K562 (cell line): ENCODE data around the gene RPL9. TPM values are rescaled to one million over a fixed set of nuclear protein-coding genes. Genes with fewer than 3 reads are reported as not detected.
A peak's percentile ranks its signal among the peaks of the same experiment; 100 is the strongest.

Experiments
- ATAC-seq: fragments of 200-7000 bp; cut with Tn5 transposase; 3 replicates; pipeline ENCODE4 v1.9.1; 2020; ENCODE audit warnings: moderate library complexity
- BruUV-seq: library from RNA; stranded (reverse); fragments of 400-500 nt; replicated peaks from 2 replicates; lab custom pipeline; 2021; lab: Mats Ljungman, UMichigan
- CTCF ChIA-PET: fragments of 300-600 bp; formaldehyde crosslinking; extraction: SDS; loops from one replicate; lab custom pipeline; 2021; ENCODE audit warnings: low intra/inter-chr PET ratio; lab: Yijun Ruan, JAX
- POLR2A ChIA-PET: fragments of 300-600, 350-650 bp; sonication (Branson Sonifier 250); formaldehyde crosslinking; extraction: SDS; loops from one replicate; lab custom pipeline; 2021; ENCODE audit warnings: antibody characterized with exemption, inconsistent platforms; lab: Yijun Ruan, JAX
- DNase-seq, 4 experiments: peaks; one replicate each; pipeline versions ENCODE4 v3.0.0 to v3.0.0-alpha.2; 2011 to 2018; ENCODE audit warnings: low spot score in 3 of 4, mixed read lengths in 3 of 4; ENCODE audit errors: extremely low read depth in 1 of 4
- FAIRE-seq: peaks from 2 replicates; lab custom pipeline; 2011; peaks lifted over from hg19 to GRCh38; lab: Jason Lieb, UNC
- H2AFZ ChIP-seq: 2 replicates; pipeline ENCODE4 v1.6.0; 2011; ENCODE audit warnings: low read depth, low read length, control low read depth, inconsistent platforms
- H3K27ac ChIP-seq: fragments of 200-600 bp; 3 replicates; pipeline ENCODE4 v1.8.0; 2011; ENCODE audit warnings: low read depth, mild to moderate bottlenecking, control low read depth, inconsistent platforms, low read length, moderate library complexity, mixed read lengths; ENCODE audit errors: extremely low read depth
- H3K27me3 ChIP-seq, 2 experiments: fragments of 300-600 bp in 1 of 2; 2 replicates in 1 of 2; 3 replicates in 1 of 2; pipeline versions ENCODE4 v1.6.0 to v1.8.0; 2011; ENCODE audit warnings: inconsistent platforms in 2 of 2, low read length in 2 of 2, mild to moderate bottlenecking in 1 of 2, mixed read lengths in 1 of 2, moderate library complexity in 1 of 2; ENCODE audit not compliant: control insufficient read depth in 2 of 2, insufficient read depth in 2 of 2
- H3K36me3 ChIP-seq: fragments of 300-600 bp; 3 replicates; pipeline ENCODE4 v1.8.0; 2011; ENCODE audit warnings: mild to moderate bottlenecking, low read length, inconsistent platforms; ENCODE audit not compliant: control insufficient read depth, insufficient read depth
- H3K4me1 ChIP-seq, 2 experiments: fragments of 200-600 bp in 1 of 2; replicated peaks in 1 of 2; 2 replicates in 1 of 2; 3 replicates in 1 of 2; pipeline versions ENCODE4 v1.5.1 to v1.8.0; 2011; ENCODE audit warnings: inconsistent platforms in 2 of 2, low read length in 2 of 2, mild to moderate bottlenecking in 1 of 2, mixed read lengths in 1 of 2, moderate library complexity in 1 of 2; ENCODE audit not compliant: control insufficient read depth in 2 of 2, insufficient read depth in 2 of 2
- H3K4me2 ChIP-seq: 2 replicates; pipeline ENCODE4 v1.6.1; 2011; ENCODE audit warnings: low read length, control low read depth, inconsistent platforms, mixed read lengths; ENCODE audit not compliant: insufficient read depth
- H3K4me3 ChIP-seq: fragments of 200-600 bp; sonication (generic), shearing (Covaris generic); 2 replicates; pipeline ENCODE4 v1.5.1; 2016; ENCODE audit warnings: control low read depth, inconsistent platforms
- H3K79me2 ChIP-seq: fragments of 200-600 bp; 3 replicates; pipeline ENCODE4 v1.8.0; 2011; ENCODE audit warnings: low read length, inconsistent platforms; ENCODE audit not compliant: control insufficient read depth, insufficient read depth
- H3K9ac ChIP-seq, 2 experiments: 2 replicates each; pipeline versions ENCODE4 v1.6.0 to v1.6.1; 2011; ENCODE audit warnings: low read depth in 2 of 2, low read length in 2 of 2, control low read depth in 1 of 2, inconsistent platforms in 1 of 2, mild to moderate bottlenecking in 1 of 2, mixed read lengths in 1 of 2; ENCODE audit not compliant: insufficient read depth in 1 of 2
- H3K9me1 ChIP-seq: one replicate; pipeline ENCODE4 v1.6.0; 2011; ENCODE audit warnings: inconsistent platforms, mild to moderate bottlenecking, low read length, moderate library complexity; ENCODE audit not compliant: control insufficient read depth, insufficient read depth
- H3K9me3 ChIP-seq: replicated peaks from 2 replicates; pipeline ENCODE4 v1.5.1; 2011; ENCODE audit warnings: low read depth, low read length, inconsistent platforms; ENCODE audit not compliant: control insufficient read depth, insufficient read depth
- H4K20me1 ChIP-seq: replicated peaks from 2 replicates; pipeline ENCODE4 v1.6.1; 2011; ENCODE audit warnings: low read length, inconsistent platforms, mixed read lengths; ENCODE audit not compliant: control insufficient read depth, insufficient read depth
- ARID1B ChIP-seq: fragments of 450-650 bp; IDR thresholded peaks from 2 replicates; pipeline ENCODE4 v1.6.1; 2016; ENCODE audit warnings: antibody characterized with exemption, mild to moderate bottlenecking, inconsistent platforms
- HNRNPUL1 ChIP-seq: fragments of 200-400 bp; formaldehyde crosslinking; IDR thresholded peaks from 2 replicates; pipeline ENCODE4 v1.6.1; 2017; ENCODE audit warnings: low read length
- KLF10 ChIP-seq: fragments of 250-450 bp; sonication (Bioruptor Pico); IDR thresholded peaks from 2 replicates; pipeline ENCODE4 v1.6.1; 2021; ENCODE audit warnings: matching md5 sums
- MYNN ChIP-seq, 2 experiments: sonication (generic); formaldehyde crosslinking in 1 of 2; IDR thresholded peaks; 2 replicates each; pipeline versions ENCODE4 v1.5.0 to v1.6.1; 2016 to 2020; ENCODE audit warnings: antibody characterized with exemption in 1 of 2, missing genetic modification reagents in 1 of 2
- SNRNP70 ChIP-seq: fragments of 200-400 bp; formaldehyde crosslinking; optimal IDR thresholded peaks from 2 replicates; pipeline ENCODE3; 2017; ENCODE audit warnings: low read depth, low read length
- TEAD2 ChIP-seq: fragments of 450-650 bp; IDR thresholded peaks from 2 replicates; pipeline ENCODE4 v1.6.1; 2016; ENCODE audit warnings: missing genetic modification characterization, control low read depth, missing compliant biosample characterization
- YBX1 ChIP-seq: fragments of 450-650 bp; IDR thresholded peaks from 2 replicates; pipeline ENCODE4 v1.7.1; 2016; ENCODE audit warnings: mild to moderate bottlenecking
- WGBS: fragments of 100-300 bp; shearing (Covaris generic); methylation state at CpG from one replicate; pipeline ENCODE4 v1.1.6; 2016; ENCODE audit warnings: low coverage, mixed read lengths; ENCODE audit not compliant: insufficient coverage; ENCODE audit errors: missing lambda C conversion rate; 5-methylcytosine and 5-hydroxymethylcytosine counted together
- in situ Hi-C: fragments of 300-500 bp; cut with MboI; formaldehyde crosslinking; loops from 4 replicates; pipeline ENCODE4 v1.15.0; 2018; ENCODE audit warnings: inconsistent platforms, mixed read lengths
- intact Hi-C: fragments of 100-400 bp; cut with micrococcal nuclease; formaldehyde crosslinking; loops from 2 replicates; pipeline ENCODE4 v1.14.2; 2022
- polyA plus RNA-seq, 8 experiments: library from polyadenylated mRNA; depleted of rRNA in 4 of 8; stranded (reverse) in 5 of 8; unstranded in 3 of 8; fragments of >200 nt; fragmentation: Nextera tagmentation in 2 of 8; fragmentation: Illumina TruSeq in 1 of 8; extraction: Ambion mirVana in 2 of 8; extraction: Trizol in 1 of 8; gene quantifications; 2 replicates each; pipeline versions ENCODE4 v1.2.1 to v1.2.3, GENCODE V29; 2011 to 2014; ENCODE audit warnings: inconsistent platforms in 1 of 8, missing spikeins in 1 of 8
- total RNA-seq, 7 experiments: library from RNA; depleted of rRNA in 6 of 7; stranded (reverse); fragments of >200 nt in 6 of 7; fragmentation: Illumina TruSeq in 2 of 7; extraction: Trizol in 2 of 7; gene quantifications; 2 replicates each; pipeline versions ENCODE4 v1.2.1 to v1.2.3, GENCODE V29; 2011 to 2021; ENCODE audit warnings: low replicate concordance in 1 of 7
- TF ChIP-seq, protein P1 (sequence below): fragments of 200-600 bp; sonication (generic); IDR thresholded peaks from one replicate; pipeline ENCODE4 v1.6.1; 2012; ENCODE audit warnings: mild to moderate bottlenecking, low read depth, low read length, inconsistent platforms
- TF ChIP-seq, protein P2 (sequence below): fragments of 450-650 bp; IDR thresholded peaks from 2 replicates; pipeline ENCODE4 v1.6.1; 2017; ENCODE audit warnings: mild to moderate bottlenecking, moderate library complexity

The RPL9 gene
- total and polyA plus RNA-seq, 9 of the 15 experiments (the other 6 are each of a cell fraction or from before 2014, with no cell fraction given): 1,925 to 5,178 (median 3,033) TPM

DNA sequence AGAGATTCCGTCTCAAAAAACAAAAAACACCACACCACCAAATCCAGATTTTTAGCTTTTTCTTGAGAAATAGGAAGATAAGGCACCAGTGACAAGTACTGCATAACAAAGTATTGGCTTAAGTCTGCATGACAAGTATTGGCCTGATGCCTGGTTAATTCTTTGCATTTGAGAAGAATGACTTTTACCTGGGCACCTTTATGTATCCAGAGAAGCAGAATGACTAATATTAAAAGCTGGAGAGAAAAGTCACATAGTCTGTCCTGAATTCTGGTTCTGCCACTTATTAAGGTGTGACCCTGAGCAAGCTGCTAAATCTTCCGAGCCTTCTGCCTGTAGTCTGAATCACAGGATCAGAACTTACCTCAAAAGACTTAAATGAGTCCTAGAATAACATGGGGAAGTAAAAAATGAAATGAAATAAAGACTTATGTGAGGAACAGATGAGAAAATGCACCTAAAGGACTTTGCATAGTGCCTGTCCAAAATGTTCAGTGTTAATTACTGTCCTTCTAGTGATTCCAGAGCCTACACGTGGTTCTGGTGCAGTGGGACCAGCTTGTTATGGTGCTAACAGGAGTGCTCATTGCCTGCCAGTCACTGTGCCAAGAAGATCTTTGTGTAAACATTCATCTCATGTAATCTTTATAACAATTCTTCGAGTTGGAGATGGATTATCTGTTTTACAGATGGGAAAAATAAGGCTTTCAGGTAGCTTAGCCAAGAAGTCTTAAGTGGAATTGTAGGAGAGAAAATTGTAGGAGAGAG lies 36.9 kb upstream of the RPL9 start:
- Histone ChIP-seq H3K79me2 (no peaks in the 10 kb centered on the region), H2AFZ (0 out of 2 replicates have a peak overlapping the region, but pooled peaks have one; percentile 16), H3K27me3 (no peaks in the 10 kb centered on the region), H3K36me3 (peaks cover 3% of the 10 kb centered on the region; the same call in 1 of the 3 replicates), H3K4me1 (no peaks in the 10 kb centered on the region; a peak in 1 of 5 replicates), H3K4me3 (no peak overlapping the region), H3K4me2 (no peak overlapping the region), H4K20me1 (no peaks in the 10 kb centered on the region), H3K9ac (no peak overlapping the region), H3K9me1 (no peaks in the 10 kb centered on the region), H3K27ac (no peak overlapping the region), H3K9me3 (no peaks in the 10 kb centered on the region)
- WGBS: 46% methylated on average over 4 of the region's 4 CpGs
- intact Hi-C loops (no loop called here), in situ Hi-C loops (no loop called here)
- no TSS peak for BruUV-seq
- CTCF ChIA-PET: no interaction called here
- DNase-seq (no peak), FAIRE-seq (no peak), ATAC-seq (peak; percentile 33; the same call in 1 of the 3 replicates)
- POLR2A ChIA-PET: no interaction called here
- TF ChIP-seq TEAD2 (tag): no peak
- TF ChIP-seq, protein P1, sequence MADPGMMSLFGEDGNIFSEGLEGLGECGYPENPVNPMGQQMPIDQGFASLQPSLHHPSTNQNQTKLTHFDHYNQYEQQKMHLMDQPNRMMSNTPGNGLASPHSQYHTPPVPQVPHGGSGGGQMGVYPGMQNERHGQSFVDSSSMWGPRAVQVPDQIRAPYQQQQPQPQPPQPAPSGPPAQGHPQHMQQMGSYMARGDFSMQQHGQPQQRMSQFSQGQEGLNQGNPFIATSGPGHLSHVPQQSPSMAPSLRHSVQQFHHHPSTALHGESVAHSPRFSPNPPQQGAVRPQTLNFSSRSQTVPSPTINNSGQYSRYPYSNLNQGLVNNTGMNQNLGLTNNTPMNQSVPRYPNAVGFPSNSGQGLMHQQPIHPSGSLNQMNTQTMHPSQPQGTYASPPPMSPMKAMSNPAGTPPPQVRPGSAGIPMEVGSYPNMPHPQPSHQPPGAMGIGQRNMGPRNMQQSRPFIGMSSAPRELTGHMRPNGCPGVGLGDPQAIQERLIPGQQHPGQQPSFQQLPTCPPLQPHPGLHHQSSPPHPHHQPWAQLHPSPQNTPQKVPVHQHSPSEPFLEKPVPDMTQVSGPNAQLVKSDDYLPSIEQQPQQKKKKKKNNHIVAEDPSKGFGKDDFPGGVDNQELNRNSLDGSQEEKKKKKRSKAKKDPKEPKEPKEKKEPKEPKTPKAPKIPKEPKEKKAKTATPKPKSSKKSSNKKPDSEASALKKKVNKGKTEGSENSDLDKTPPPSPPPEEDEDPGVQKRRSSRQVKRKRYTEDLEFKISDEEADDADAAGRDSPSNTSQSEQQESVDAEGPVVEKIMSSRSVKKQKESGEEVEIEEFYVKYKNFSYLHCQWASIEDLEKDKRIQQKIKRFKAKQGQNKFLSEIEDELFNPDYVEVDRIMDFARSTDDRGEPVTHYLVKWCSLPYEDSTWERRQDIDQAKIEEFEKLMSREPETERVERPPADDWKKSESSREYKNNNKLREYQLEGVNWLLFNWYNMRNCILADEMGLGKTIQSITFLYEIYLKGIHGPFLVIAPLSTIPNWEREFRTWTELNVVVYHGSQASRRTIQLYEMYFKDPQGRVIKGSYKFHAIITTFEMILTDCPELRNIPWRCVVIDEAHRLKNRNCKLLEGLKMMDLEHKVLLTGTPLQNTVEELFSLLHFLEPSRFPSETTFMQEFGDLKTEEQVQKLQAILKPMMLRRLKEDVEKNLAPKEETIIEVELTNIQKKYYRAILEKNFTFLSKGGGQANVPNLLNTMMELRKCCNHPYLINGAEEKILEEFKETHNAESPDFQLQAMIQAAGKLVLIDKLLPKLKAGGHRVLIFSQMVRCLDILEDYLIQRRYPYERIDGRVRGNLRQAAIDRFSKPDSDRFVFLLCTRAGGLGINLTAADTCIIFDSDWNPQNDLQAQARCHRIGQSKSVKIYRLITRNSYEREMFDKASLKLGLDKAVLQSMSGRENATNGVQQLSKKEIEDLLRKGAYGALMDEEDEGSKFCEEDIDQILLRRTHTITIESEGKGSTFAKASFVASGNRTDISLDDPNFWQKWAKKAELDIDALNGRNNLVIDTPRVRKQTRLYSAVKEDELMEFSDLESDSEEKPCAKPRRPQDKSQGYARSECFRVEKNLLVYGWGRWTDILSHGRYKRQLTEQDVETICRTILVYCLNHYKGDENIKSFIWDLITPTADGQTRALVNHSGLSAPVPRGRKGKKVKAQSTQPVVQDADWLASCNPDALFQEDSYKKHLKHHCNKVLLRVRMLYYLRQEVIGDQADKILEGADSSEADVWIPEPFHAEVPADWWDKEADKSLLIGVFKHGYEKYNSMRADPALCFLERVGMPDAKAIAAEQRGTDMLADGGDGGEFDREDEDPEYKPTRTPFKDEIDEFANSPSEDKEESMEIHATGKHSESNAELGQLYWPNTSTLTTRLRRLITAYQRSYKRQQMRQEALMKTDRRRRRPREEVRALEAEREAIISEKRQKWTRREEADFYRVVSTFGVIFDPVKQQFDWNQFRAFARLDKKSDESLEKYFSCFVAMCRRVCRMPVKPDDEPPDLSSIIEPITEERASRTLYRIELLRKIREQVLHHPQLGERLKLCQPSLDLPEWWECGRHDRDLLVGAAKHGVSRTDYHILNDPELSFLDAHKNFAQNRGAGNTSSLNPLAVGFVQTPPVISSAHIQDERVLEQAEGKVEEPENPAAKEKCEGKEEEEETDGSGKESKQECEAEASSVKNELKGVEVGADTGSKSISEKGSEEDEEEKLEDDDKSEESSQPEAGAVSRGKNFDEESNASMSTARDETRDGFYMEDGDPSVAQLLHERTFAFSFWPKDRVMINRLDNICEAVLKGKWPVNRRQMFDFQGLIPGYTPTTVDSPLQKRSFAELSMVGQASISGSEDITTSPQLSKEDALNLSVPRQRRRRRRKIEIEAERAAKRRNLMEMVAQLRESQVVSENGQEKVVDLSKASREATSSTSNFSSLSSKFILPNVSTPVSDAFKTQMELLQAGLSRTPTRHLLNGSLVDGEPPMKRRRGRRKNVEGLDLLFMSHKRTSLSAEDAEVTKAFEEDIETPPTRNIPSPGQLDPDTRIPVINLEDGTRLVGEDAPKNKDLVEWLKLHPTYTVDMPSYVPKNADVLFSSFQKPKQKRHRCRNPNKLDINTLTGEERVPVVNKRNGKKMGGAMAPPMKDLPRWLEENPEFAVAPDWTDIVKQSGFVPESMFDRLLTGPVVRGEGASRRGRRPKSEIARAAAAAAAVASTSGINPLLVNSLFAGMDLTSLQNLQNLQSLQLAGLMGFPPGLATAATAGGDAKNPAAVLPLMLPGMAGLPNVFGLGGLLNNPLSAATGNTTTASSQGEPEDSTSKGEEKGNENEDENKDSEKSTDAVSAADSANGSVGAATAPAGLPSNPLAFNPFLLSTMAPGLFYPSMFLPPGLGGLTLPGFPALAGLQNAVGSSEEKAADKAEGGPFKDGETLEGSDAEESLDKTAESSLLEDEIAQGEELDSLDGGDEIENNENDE: no peak
- no peak for TF ChIP-seq ARID1B
- TF ChIP-seq YBX1: no peak
- TF ChIP-seq MYNN (IDR thresholded peaks at IDR 0.05): no peak
- TF ChIP-seq MYNN (CRISPR knock-in tag; IDR thresholded peaks at IDR 0.05): no peak
- TF ChIP-seq, protein P2, sequence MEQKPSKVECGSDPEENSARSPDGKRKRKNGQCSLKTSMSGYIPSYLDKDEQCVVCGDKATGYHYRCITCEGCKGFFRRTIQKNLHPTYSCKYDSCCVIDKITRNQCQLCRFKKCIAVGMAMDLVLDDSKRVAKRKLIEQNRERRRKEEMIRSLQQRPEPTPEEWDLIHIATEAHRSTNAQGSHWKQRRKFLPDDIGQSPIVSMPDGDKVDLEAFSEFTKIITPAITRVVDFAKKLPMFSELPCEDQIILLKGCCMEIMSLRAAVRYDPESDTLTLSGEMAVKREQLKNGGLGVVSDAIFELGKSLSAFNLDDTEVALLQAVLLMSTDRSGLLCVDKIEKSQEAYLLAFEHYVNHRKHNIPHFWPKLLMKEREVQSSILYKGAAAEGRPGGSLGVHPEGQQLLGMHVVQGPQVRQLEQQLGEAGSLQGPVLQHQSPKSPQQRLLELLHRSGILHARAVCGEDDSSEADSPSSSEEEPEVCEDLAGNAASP: no peak
- no peak for TF ChIP-seq KLF10 (CRISPR knock-in tag)
- TF ChIP-seq SNRNP70: no peak
- TF ChIP-seq HNRNPUL1: no peak
